Measurements from ENCODE around the gene SLC17A9.

The SLC17A9 gene

GRCh38 chr20:62968378-62969178, 16.1 kb downstream of the SLC17A9 start:
- no peak for DNase-seq
- TF ChIP-seq GATA1 (IDR thresholded peaks at IDR 0.05; ENCODE audit: low read depth, low read length) (no peak), POLR2A (IDR thresholded peaks at IDR 0.05; ENCODE audit: low read length) (no peak)

- no peak for DNase-seq
- no peak for TF ChIP-seq GATA1 (IDR thresholded peaks at IDR 0.05; ENCODE audit: low read depth, low read length)
- TF ChIP-seq POLR2A (IDR thresholded peaks at IDR 0.05; ENCODE audit: low read length): no peak
Measured at GRCh38 chr20:62969179-62969760, 16.8 kb downstream of the SLC17A9 start.

GRCh38 chr20:62969939-62970306, 17.4 kb downstream of the SLC17A9 start:
- DNase-seq: no peak
- TF ChIP-seq POLR2A (IDR thresholded peaks at IDR 0.05; ENCODE audit: low read length) (no peak), GATA1 (IDR thresholded peaks at IDR 0.05; ENCODE audit: low read depth, low read length) (no peak)

GRCh38 chr20:62970307-62971210, 18.1 kb downstream of the SLC17A9 start:
- no peak for DNase-seq
- no peak for TF ChIP-seq POLR2A (IDR thresholded peaks at IDR 0.05; ENCODE audit: low read length)
- no peak for TF ChIP-seq GATA1 (IDR thresholded peaks at IDR 0.05; ENCODE audit: low read depth, low read length)

- DNase-seq: no peak
- TF ChIP-seq GATA1 (IDR thresholded peaks at IDR 0.05; ENCODE audit: low read depth, low read length): no peak
- TF ChIP-seq POLR2A (IDR thresholded peaks at IDR 0.05; ENCODE audit: low read length): no peak
Measured at GRCh38 chr20:62971211-62971949, 18.9 kb downstream of the SLC17A9 start.

- TF ChIP-seq GATA1 (IDR thresholded peaks at IDR 0.05; ENCODE audit: low read depth, low read length): no peak
- no peak for TF ChIP-seq POLR2A (IDR thresholded peaks at IDR 0.05; ENCODE audit: low read length)
- peak; percentile 78 to 84 for DNase-seq
Measured at GRCh38 chr20:62971950-62972844, 19.7 kb downstream of the SLC17A9 start.

- no peak for TF ChIP-seq GATA1 (IDR thresholded peaks at IDR 0.05; ENCODE audit: low read depth, low read length)
- TF ChIP-seq POLR2A (IDR thresholded peaks at IDR 0.05; ENCODE audit: low read length): no peak
Measured at GRCh38 chr20:62972845-62973745, 20.6 kb downstream of the SLC17A9 start.

GRCh38 chr20:62975251-62975760, 22.8 kb downstream of the SLC17A9 start:
- TF ChIP-seq POLR2A (IDR thresholded peaks at IDR 0.05; ENCODE audit: low read length) (no peak), GATA1 (IDR thresholded peaks at IDR 0.05; ENCODE audit: low read depth, low read length) (no peak)
- DNase-seq: no peak

More at GRCh38 chr20:62972845-62973745, 20.6 kb downstream of the SLC17A9 start:
- no peak for DNase-seq

GRCh38 chr20:62975812-62976508, 23.5 kb downstream of the SLC17A9 start:
- TF ChIP-seq POLR2A (IDR thresholded peaks at IDR 0.05; ENCODE audit: low read length) (no peak), GATA1 (IDR thresholded peaks at IDR 0.05; ENCODE audit: low read depth, low read length) (no peak)
- no peak for DNase-seq

- no peak for TF ChIP-seq GATA1 (IDR thresholded peaks at IDR 0.05; ENCODE audit: low read depth, low read length)
- no peak for TF ChIP-seq POLR2A (IDR thresholded peaks at IDR 0.05; ENCODE audit: low read length)
- no peak for DNase-seq
Measured at GRCh38 chr20:62976886-62977285, 24.4 kb downstream of the SLC17A9 start.
